Testis (tissue), 2 donors: ENCODE data around the gene TMEM213.

Experiments used
- CTCF ChIP-seq, 3 experiments: fragments of 450-650 bp in 2 of 3; fragments of 200-600 bp in 1 of 3; sonication (generic) in 1 of 3; IDR thresholded peaks; one replicate each; pipeline ENCODE4 v1.5.1; 2016 to 2019; ENCODE audit warnings: antibody characterized with exemption in 3 of 3, mild to moderate bottlenecking in 2 of 3, moderate library complexity in 1 of 3
- POLR2A ChIP-seq: fragments of 450-650 bp; IDR thresholded peaks from one replicate; pipeline ENCODE4 v1.6.1; 2017; ENCODE audit warnings: antibody characterized with exemption, mild to moderate bottlenecking, moderate library complexity

DNA sequence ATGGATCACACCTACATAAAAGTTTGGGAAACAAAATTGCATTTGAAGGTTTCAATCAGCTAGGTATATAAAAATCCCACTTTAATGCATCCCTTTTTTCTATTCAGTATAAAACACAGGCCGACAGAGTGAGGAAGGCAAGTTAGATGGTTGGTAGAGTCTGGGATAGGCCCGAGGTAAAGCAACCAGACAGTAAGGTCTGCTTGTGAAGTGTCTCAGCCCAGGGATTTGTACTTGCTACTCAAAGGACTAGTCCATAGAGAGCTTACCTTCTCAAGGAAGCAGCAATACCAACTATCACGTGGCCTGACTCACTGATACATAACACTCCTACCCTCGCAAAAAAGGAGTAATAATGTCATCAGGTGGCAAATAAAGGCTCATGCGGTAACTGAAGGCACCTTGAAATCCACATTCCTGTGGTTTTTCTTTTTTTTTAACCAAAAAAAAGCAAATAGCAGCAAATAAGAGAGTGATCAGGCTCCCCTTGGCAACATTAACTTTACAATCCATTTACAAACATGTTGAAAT is 56.4 kb downstream of the TMEM213 start:
- TF ChIP-seq CTCF (IDR thresholded peaks at IDR 0.05) (no peak), POLR2A (no peak)
